ENCODE results near the gene SLC34A1.

SLC34A1 gene

GRCh38 chr5:177389241-177390169, 5.3 kb downstream of the SLC34A1 start:
- peak; percentile 49 to 61 for DNase-seq

- peak; percentile 89 for DNase-seq
Measured at GRCh38 chr5:177390363-177391300, 6.4 kb downstream of the SLC34A1 start.

- DNase-seq: no peak
Measured at GRCh38 chr5:177392765-177393164, 8.5 kb downstream of the SLC34A1 start.

GRCh38 chr5:177393206-177393765, 9.1 kb downstream of the SLC34A1 start:
- DNase-seq: no peak

GRCh38 chr5:177393990-177394389, 9.8 kb downstream of the SLC34A1 start:
- DNase-seq: no peak

GRCh38 chr5:177396078-177396477, 11.8 kb downstream of the SLC34A1 start:
- DNase-seq: no peak

GRCh38 chr5:177396807-177397206, 12.6 kb downstream of the SLC34A1 start:
- DNase-seq: no peak

- no peak for DNase-seq
Measured at GRCh38 chr5:177397875-177398390, 13.7 kb downstream of the SLC34A1 start.

GRCh38 chr5:177399997-177400868, 16.0 kb downstream of the SLC34A1 start, which contains the start of gene PFN3:
Gene PFN3 (minus strand): TSS chr5:177400661. CDS start chr5:177400576, 85 bp downstream.
- no peak for DNase-seq

GRCh38 chr5:177402271-177403043, 18.2 kb downstream of the SLC34A1 start:
- peak; percentile 72 to 80 for DNase-seq

- DNase-seq: peak; percentile 52 to 55
Measured at GRCh38 chr5:177403102-177403791, 19.0 kb downstream of the SLC34A1 start.

GRCh38 chr5:177403792-177404640, 19.8 kb downstream of the SLC34A1 start:
- DNase-seq: peak; percentile 85 to 87

- no peak for DNase-seq
Measured at GRCh38 chr5:177404641-177405179, 20.5 kb downstream of the SLC34A1 start.

- DNase-seq: no peak
Measured at GRCh38 chr5:177405312-177405711, 21.1 kb downstream of the SLC34A1 start.

- DNase-seq: no peak
Measured at GRCh38 chr5:177405805-177406204, 21.6 kb downstream of the SLC34A1 start.

GRCh38 chr5:177409043-177409801, 25.0 kb downstream of the SLC34A1 start, which contains the start of gene F12:
Gene F12 (minus strand): TSS chr5:177409564. CDS start chr5:177409527, 37 bp downstream.
- no peak for DNase-seq

- DNase-seq: no peak
Measured at GRCh38 chr5:177410575-177410974, 26.3 kb downstream of the SLC34A1 start.
